WI38 (cell line): ENCODE data around the gene CYP21A2.

Experiments
- H3K4me3 ChIP-seq: 2 replicates; pipeline ENCODE4 v1.5.1; 2011; ENCODE audit warnings: low read depth, mild to moderate bottlenecking, control low read depth, low read length
- CTCF ChIP-seq: IDR thresholded peaks from 2 replicates; pipeline ENCODE4 v1.5.1; 2012; ENCODE audit warnings: low read depth, mild to moderate bottlenecking, control low read depth, low read length

CYP21A2 gene

GRCh38 chr6:32069460-32069859 is 31.2 kb downstream of the CYP21A2 start:
- no peak overlapping the region for H3K4me3 ChIP-seq
- TF ChIP-seq CTCF = no peak

- H3K4me3 ChIP-seq = no peak overlapping the region
- no peak for TF ChIP-seq CTCF
Measured at GRCh38 chr6:32069878-32070515, 31.8 kb downstream of the CYP21A2 start.

DNA sequence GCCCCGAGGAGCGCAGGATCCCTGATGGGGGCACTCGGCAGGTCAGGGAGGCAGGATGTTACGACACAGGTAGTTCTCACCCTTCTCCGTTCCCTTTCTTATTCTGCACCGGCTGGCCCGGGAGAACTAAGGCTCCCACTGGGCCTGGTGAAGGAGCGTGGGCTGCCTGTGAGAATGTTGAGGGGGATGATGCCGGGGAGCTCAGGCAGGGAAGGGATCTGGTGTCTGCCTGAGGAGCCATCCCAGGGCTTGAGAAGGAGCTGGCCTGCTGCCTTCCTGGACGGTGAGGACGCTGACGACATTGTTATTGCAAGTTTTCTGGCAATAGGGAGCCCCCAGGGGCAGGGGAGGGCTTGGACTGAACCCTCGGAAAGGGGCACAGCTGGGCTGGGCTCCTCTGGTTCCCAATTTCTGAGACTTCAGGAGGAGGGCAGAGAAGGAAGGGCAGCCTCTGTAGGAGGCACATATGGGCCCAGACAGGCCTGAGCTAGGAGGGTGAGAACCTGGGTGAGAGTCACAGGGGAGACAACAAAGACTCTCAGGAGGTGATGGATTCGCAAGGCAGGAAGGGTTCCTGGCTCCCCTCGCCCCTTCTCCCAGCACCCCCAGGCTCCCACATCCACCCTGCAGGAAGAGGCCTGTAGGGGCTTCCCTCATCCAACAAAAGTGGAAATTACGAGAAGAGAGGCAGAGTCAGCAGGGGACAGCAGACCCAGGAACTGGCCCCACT is 32.8 kb downstream of the CYP21A2 start:
- TF ChIP-seq CTCF = no peak
- no peak overlapping the region for H3K4me3 ChIP-seq

- TF ChIP-seq CTCF = no peak
- H3K4me3 ChIP-seq = no peak overlapping the region
Measured at GRCh38 chr6:32073101-32073500, 34.9 kb downstream of the CYP21A2 start.

- no peak for TF ChIP-seq CTCF
- H3K4me3 ChIP-seq = no peak overlapping the region
Measured at GRCh38 chr6:32073613-32074012, 35.4 kb downstream of the CYP21A2 start.

GRCh38 chr6:32074996-32075532 is 36.8 kb downstream of the CYP21A2 start:
- TF ChIP-seq CTCF = no peak
- H3K4me3 ChIP-seq = no peak overlapping the region

DNA sequence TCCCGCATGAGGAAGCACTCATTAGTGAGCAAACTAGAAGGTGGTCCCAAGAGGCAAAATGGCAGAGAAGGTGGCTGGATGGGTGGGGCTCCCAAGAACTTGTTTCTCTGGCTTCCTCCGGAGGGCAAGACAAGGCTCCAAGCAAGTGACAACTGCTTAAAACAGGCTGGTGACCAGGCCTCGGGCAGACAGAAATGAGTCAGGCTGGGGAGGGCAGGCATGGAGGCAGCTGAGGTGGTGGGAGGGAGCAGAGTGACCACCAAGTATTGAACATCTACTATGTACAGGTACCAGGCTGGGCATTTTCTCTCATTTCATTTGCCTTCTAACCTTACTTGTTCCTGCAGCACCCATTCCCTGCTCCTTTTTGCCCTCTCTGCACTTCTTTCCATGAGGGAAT is 37.6 kb downstream of the CYP21A2 start:
- TF ChIP-seq CTCF = no peak
- no peak overlapping the region for H3K4me3 ChIP-seq
